ENCODE measurements around the gene ARL5A.

The ARL5A gene

DNA sequence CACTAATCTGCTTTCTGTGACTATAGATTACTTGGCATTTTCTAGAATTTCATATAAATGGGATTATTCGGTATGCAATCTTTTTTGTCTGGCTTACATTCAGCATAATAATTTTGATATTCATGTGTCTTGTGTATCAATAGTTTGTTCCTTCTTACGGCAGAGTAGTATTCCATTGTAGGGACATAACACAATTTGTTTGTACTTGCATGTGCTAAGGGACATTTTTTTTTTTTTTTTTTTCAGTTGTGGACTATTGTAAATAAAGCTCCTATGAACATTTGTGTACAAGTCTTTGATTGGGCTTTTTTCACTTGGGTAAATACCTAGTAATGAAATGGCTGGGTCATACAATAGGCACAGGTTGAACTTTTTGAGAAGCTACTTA lies 45.1 kb downstream of the ARL5A start:
- DNase-seq (ENCODE audit: low read depth), result no peak
- TF ChIP-seq, protein P1, sequence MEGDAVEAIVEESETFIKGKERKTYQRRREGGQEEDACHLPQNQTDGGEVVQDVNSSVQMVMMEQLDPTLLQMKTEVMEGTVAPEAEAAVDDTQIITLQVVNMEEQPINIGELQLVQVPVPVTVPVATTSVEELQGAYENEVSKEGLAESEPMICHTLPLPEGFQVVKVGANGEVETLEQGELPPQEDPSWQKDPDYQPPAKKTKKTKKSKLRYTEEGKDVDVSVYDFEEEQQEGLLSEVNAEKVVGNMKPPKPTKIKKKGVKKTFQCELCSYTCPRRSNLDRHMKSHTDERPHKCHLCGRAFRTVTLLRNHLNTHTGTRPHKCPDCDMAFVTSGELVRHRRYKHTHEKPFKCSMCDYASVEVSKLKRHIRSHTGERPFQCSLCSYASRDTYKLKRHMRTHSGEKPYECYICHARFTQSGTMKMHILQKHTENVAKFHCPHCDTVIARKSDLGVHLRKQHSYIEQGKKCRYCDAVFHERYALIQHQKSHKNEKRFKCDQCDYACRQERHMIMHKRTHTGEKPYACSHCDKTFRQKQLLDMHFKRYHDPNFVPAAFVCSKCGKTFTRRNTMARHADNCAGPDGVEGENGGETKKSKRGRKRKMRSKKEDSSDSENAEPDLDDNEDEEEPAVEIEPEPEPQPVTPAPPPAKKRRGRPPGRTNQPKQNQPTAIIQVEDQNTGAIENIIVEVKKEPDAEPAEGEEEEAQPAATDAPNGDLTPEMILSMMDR (conservative IDR thresholded peaks at IDR 0.05; ENCODE audit: control insufficient read depth, insufficient read depth, low read depth, low read length), result no peak
- H3K4me3 ChIP-seq (ENCODE audit: control insufficient read depth, low read depth, low read length), result no peak overlapping the region

DNA sequence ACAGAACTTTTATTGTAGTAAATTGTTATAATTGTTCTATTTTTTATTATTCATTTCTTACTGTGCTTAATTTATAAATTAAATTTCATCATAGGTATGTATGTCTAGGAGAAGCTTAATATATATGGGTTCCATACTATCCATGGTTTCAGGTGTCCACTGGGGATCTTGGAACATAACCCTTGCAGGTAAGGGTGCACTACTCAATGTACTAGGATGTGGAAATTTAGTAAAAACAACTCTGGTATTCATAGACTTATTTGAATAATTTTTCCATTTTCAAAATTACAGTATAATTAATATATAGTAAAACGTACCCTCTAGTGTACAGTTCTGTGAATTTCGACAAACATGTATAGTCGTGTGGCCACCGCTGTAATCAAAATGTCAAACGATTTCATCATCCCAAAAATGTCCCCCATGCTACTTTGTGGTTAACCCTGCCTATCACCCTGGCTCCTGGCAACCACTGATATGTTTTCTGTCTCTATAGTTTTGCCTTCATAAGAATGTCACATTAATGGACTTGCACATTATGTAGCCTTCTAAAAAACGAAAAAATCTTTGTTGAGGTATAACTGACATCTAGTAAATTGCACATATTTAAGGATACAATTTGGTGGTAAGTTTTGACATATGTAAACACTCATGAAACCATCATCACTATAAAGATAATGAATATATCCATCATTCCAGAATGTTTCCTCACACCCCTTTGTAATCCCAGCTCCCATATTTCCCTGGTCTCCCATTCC lies 45.7 kb downstream of the ARL5A start:
- no peak overlapping the region for H3K4me3 ChIP-seq (ENCODE audit: control insufficient read depth, low read depth, low read length)
- TF ChIP-seq, protein P1 (conservative IDR thresholded peaks at IDR 0.05; ENCODE audit: control insufficient read depth, insufficient read depth, low read depth, low read length), result no peak
- no peak for DNase-seq (ENCODE audit: low read depth)

DNA sequence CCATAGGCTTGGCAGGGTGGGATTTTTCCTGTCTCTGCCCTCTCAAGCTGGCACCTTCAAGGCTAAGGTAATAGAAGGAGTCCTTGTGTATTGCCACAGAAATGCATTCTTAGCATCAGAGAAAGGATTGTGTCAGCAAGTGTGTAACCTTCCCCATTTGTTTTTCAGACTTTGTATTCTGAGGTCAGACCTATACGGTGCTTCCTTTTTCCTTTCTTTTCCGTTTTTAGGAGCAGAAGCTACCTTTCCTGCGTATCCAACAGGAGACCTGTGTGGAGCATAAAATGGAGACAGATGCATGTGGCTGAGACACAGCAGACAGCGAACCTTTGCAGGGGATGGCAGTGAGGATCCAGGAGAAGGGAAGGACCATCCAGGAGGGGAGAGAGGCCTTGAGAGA lies 46.6 kb downstream of the ARL5A start:
- no peak for DNase-seq (ENCODE audit: low read depth)
- H3K4me3 ChIP-seq (ENCODE audit: control insufficient read depth, low read depth, low read length), result no peak overlapping the region
- TF ChIP-seq, protein P1 (conservative IDR thresholded peaks at IDR 0.05; ENCODE audit: control insufficient read depth, insufficient read depth, low read depth, low read length), result no peak

DNA sequence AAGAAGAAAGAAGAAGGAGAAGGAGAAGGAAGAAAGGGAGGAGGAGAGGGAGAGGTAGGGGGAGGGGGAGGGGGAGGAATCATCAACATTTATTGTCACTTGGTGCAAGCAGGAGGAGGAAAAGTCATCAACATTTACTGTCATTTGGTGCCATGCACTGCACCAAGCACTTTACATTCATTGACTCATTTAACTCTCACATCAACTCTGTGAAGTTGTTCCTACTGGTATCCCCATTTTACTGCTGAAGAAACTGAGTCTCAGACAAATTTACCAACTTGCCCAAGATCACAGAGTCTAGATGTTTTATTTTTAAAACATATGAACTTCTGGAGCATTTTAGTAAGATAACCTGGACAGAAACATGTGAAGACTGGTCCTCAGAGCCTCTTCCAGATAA lies 47.3 kb downstream of the ARL5A start:
- TF ChIP-seq, protein P1 (conservative IDR thresholded peaks at IDR 0.05; ENCODE audit: control insufficient read depth, insufficient read depth, low read depth, low read length), result no peak
- no peak overlapping the region for H3K4me3 ChIP-seq (ENCODE audit: control insufficient read depth, low read depth, low read length)
- DNase-seq (ENCODE audit: low read depth), result no peak

DNA sequence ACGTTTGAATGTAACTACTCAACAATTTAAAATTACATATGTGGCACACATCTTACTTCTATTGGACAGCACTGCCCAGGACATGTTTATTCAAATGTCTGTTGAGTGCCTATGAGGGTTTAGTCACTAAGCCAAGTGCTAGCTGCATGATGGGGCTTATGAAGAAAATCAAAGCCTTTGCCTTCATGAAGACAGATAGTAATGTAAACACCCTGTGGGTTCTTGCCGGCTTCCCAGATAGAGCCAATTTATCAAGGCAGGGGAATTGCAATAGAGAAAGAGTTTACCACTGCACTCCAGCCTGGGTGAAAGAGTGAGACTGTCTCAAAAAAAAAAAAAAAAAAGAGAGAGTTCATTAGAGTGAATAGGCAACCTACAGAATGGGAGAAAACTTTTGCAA lies 50.3 kb downstream of the ARL5A start:
- TF ChIP-seq, protein P1 (conservative IDR thresholded peaks at IDR 0.05; ENCODE audit: control insufficient read depth, insufficient read depth, low read depth, low read length), result no peak
- DNase-seq (ENCODE audit: low read depth), result no peak
- no peak overlapping the region for H3K4me3 ChIP-seq (ENCODE audit: control insufficient read depth, low read depth, low read length)

DNA sequence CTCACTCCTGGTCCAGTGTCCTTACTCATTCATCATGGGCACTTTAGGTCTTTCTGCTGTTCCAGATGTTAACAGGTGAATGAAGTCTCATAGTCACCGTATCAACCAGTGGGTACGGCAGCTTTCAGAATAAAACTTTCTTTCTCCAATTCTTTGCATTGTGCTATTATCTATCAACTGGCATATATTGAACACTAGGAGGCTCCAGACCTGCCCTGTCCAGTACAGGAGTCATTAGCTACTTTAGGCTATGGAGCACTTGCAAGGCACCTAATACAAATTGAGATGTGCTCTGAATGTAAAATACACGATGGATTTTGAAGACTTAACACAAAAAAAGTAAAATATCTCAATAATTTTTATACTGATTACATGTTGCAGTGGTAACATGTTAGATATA lies 50.7 kb downstream of the ARL5A start:
- H3K4me3 ChIP-seq (ENCODE audit: control insufficient read depth, low read depth, low read length), result no peak overlapping the region
- TF ChIP-seq, protein P1 (conservative IDR thresholded peaks at IDR 0.05; ENCODE audit: control insufficient read depth, insufficient read depth, low read depth, low read length), result peak; percentile 31
- DNase-seq (ENCODE audit: low read depth), result no peak
